ENCODE data around the gene ATP8B4.

ATP8B4 gene

GRCh38 chr15:49847423-49848281 lies 271.4 kb downstream of the ATP8B4 start:
- DNase-seq, result no peak

- no peak for DNase-seq
These were observed 274.6 kb downstream of the ATP8B4 start for GRCh38 chr15:49844390-49844789.

- no peak for DNase-seq
These were observed 275.3 kb downstream of the ATP8B4 start for GRCh38 chr15:49843725-49844124.

GRCh38 chr15:49842031-49842730 lies 276.9 kb downstream of the ATP8B4 start:
- DNase-seq, result no peak

- no peak for DNase-seq
These were observed 286.5 kb downstream of the ATP8B4 start for GRCh38 chr15:49832511-49832910.

GRCh38 chr15:49831206-49831965 lies 287.6 kb downstream of the ATP8B4 start:
- DNase-seq, result no peak

GRCh38 chr15:49830391-49830790 lies 288.6 kb downstream of the ATP8B4 start:
- no peak for DNase-seq

- DNase-seq, result no peak
These were observed 291.7 kb downstream of the ATP8B4 start for GRCh38 chr15:49827311-49827710.

GRCh38 chr15:49826640-49827234 lies 292.3 kb downstream of the ATP8B4 start:
- DNase-seq, result no peak

- no peak for DNase-seq
These were observed 294.3 kb downstream of the ATP8B4 start for GRCh38 chr15:49824775-49825099.

- no peak for DNase-seq
These were observed 294.9 kb downstream of the ATP8B4 start for GRCh38 chr15:49823987-49824774.

GRCh38 chr15:49817100-49817499 lies 301.9 kb downstream of the ATP8B4 start:
- DNase-seq, result no peak

GRCh38 chr15:49815950-49816349 lies 303.1 kb downstream of the ATP8B4 start:
- no peak for DNase-seq

- no peak for DNase-seq
These were observed 303.5 kb downstream of the ATP8B4 start for GRCh38 chr15:49815526-49815925.

- no peak for DNase-seq
These were observed 304.3 kb downstream of the ATP8B4 start for GRCh38 chr15:49814709-49815108.

- DNase-seq, result no peak
These were observed 305.4 kb downstream of the ATP8B4 start for GRCh38 chr15:49813625-49814024.

- DNase-seq, result no peak
These were observed 308.3 kb downstream of the ATP8B4 start for GRCh38 chr15:49810720-49811119.

- no peak for DNase-seq
These were observed 309.0 kb downstream of the ATP8B4 start for GRCh38 chr15:49809894-49810609.

GRCh38 chr15:49808341-49808740 lies 310.7 kb downstream of the ATP8B4 start:
- DNase-seq, result no peak
